ENCODE data around the gene NR4A3.

Gene NR4A3

DNA sequence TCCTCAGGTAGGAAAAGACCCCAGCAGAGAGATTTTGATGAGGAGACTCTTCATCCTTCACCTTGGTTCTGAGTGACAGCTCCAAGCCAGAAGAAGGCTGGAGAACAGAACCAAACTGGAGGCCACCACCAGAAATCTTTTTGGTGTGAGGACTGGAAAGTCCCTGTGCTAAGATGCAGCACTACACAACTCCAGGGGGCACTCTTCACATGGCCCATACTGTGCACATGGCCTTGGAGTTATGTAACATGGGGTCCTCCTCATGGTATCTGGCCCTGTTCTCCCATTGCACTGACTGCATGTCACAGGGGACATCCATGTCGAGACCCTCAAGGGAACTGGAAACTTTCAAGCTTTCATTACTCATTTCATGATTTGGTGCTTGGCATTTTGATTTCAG, 67.4 kb downstream of the NR4A3 start:
- no peak for DNase-seq

DNA sequence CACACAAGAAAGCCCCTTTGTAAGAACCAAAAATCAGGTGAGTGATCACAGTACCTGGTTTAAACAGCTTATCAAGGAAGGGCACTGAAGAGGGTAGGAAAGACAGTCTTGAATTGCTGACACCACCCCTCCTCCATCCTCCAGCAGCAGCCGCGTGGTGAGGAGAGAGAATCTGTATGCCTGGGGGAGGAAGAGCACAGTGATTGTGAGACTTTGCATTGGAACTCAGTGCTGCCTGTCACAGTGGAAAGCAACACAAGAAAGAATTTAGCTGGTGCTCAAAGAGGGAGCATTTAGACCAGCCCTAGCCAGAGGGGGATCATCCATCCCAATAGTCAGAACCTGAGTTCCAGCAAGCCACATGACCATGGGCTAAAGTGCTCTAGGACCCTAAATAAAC, 73.1 kb downstream of the NR4A3 start:
- no peak for DNase-seq

DNA sequence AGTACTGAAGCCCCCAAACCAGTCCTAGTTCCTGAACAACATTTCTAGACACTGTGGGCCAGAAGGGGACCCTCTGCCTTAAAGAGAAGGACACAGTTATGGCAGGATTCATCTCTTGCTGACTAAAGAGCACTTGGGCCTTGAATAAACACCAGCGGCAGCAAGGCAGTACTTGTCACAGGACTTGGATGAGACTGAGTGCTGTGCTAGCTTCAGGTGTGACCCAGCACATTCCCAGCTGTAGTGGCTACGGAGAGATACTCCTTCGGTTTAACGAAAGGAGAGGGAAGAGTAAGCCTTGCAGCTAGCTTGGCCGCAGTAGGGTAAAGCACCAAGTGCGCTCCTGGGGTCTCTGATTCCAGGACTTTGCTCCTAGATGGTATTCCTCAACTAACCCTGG, 73.8 kb downstream of the NR4A3 start:
- no peak for DNase-seq

DNA sequence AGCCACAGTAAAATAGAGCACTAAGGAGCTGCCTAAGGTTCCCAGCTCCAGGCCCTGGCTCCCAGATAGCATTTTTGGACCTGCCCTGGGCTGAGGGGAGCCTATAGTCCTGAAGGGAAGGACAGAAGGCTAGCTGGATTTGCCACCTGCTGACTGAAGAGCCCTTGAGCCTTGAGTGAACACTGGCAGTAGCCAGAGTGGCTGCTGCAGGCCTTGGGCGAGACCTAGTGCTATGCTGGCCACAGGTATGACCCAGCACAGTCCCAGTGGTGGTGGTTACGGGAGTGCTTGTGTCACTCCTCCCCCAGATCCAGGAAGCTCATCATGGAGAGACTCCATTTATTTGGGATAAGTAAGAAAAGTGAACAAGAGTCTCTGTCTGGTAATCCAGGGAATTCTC, 74.4 kb downstream of the NR4A3 start:
- DNase-seq: no peak

DNA sequence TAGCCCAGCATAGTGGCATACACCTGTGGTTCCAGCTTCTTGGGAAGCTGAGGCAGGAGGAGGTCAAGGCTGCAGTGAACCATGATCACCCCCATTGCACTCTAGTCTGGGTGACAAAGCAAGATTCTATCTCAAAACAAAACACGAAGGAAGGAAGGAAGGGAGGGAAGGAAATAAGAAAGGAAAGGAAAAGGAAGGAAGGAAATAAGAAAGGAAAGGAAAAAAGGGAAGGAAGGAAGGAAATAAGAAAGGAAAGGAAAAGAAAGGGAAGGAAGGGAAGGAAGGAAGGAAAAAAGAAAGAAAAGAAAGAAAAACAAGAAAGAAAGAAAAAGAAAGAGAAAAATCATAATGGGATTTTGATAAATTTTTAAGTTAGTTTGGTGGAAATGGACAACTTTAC, 81.7 kb downstream of the NR4A3 start:
- DNase-seq: no peak

DNA sequence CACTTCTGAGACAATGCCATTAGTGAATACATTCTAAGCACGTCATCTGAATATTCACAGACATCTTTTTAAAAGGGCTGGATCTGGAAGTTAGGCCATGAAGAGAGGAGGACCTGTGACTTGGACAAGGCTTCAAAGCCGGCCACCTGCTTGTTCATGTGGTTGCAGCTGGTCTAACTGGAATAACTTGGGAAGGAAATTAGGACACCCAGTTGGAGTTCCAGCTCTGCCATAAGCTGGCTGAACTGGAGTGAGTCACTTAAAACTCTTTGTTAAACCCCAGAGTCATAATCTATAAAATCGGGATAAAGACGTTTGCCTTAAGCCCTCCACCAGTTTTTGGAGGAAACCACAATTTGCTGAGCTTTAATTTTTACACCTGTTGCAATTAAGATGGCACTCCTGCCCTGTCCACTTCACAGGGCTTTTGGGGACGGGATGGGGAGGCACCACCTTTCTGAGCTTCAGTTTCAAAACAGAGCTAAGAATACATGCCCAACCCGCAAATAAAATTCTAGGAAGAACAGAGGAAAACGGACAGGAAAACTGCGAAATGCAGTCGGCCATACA, 84.2 kb downstream of the NR4A3 start:
- DNase-seq: peak; percentile 44

DNA sequence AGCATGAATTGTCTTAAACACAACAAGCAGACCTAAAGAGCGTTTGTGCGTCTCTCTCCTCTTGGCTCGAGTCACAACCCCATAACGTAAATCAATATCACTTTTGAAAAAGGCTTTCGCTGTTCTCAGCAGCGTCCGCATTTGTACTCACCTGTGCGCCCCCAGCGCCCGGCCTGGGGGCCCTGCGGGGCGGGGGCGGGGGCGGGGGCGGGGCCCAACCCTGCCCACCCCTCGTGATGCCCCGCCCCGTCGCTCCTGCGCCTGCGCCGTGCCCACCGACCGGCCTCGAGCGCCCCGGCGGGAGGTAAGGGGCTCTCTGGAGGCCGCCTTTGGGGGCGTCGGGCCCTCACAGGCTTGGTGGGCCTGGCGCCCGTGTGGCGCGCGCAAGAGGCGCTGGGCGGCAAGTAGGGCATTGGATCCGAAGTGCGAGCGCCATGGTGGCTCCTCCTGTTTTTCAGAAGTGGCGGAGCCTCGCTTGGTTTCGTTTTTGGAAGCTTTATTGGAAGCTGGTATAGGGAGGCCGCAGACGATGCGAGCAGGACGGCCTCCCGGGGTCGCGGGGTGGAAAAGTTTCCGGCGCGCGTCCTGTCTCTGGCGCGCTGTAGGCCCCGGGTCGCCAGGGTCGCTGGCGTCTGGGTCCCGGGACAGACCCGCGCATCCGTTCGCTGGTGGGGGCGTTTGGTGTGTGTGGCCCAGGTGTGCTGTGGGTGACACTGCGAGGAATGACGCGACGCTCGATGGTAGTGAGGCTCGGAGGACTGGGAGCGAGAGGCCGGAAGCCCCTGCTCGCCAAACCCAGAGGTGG, 84.9 kb downstream of the NR4A3 start, which contains the start of gene STX17:
Gene STX17 (plus strand): TSS at position 252 of the 805 bp plus-strand sequence. CDS start 8,586 bp downstream, outside the sequence.
- peak; percentile 68 for DNase-seq

DNA sequence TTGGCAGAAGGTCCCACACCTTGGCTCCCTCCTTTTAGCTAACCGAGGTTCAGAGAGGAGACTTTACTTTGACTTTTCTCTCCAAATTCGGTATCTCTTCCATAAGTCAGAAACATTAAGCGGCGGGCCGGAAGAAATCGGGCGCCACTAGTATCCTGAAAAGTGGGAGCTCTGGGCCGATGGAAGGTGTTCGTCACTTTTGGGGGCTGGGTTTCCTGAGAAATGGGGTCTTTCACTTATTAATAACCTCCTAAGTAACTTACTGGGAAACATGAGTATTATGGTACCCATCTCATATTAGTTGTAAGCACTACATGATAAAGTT, 85.5 kb downstream of the NR4A3 start:
- no peak for DNase-seq

DNA sequence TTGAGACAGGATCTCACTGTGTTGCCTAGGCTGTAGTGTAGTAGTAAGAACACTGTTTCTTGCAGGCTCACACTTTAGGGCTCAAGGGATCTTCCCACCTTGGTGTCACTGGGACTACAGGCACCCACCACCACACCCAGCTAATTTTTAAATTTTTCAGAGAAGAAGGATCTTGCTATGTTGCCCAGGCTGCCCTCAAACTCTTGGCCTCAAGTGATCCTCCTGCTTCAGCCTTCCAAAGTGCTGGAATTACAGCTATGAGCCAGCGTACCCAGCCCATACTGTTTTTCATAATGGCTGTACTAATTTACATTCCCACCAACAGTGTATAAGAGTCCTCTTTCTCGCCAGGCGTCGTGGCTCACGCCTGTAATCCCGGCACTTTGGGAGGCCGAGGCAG, 89.9 kb downstream of the NR4A3 start:
- DNase-seq: no peak
